ENCODE data around the gene GABRP. TPM values are rescaled to one million over a fixed set of nuclear protein-coding genes. Genes with fewer than 3 reads are reported as not detected.
"Not testable (repeated sequence)": the region's sequence is repeated elsewhere in the genome, so short reads cannot be mapped to it uniquely, and the experiment has no call there.

GABRP gene
- total and polyA plus RNA-seq, 10 donors: 0.03 to 0.20 TPM; not detected in 8

- no peak for DNase-seq
- Histone ChIP-seq H3K4me1 (no peaks in the 10 kb centered on the region), H3K36me3 (no peaks in the 10 kb centered on the region), H3K4me3 (no peak overlapping the region), H3K27me3 (replicated peaks in 1 of 7) (peaks cover 0 to 27% (median 0%) of the 10 kb centered on the region in 7 donors), H3K27ac (no peak overlapping the region), H3K9me3 (peaks cover 0 to 8% (median 0%) of the 10 kb centered on the region in 8 donors)
- no peak for TF ChIP-seq CTCF (IDR thresholded peaks at IDR 0.05 in 8 of 11, conservative IDR thresholded peaks at IDR 0.05 in 3 of 11)
- no peak for TF ChIP-seq POLR2A (IDR thresholded peaks at IDR 0.05)
- no peak for TF ChIP-seq POLR2AphosphoS5 (IDR thresholded peaks at IDR 0.05)
- intact Hi-C loops (cut with DNase I; ENCODE audit: low total_unique reads): no loop called here
- WGBS, 5 donors: 76 to 84% (median 83%) methylated on average over 2 of the region's 2 CpGs
These were observed 42.6 kb downstream of the GABRP start for GRCh38 chr5:170826117-170826516.

- H3K27me3 ChIP-seq (replicated peaks in 1 of 7): peaks cover 0 to 21% (median 0%) of the 10 kb centered on the region in 7 donors
- 75 to 85% (median 80%) methylated on average over 7 of the region's 7 CpGs for WGBS, 5 donors
- intact Hi-C loops (cut with DNase I; ENCODE audit: low total_unique reads): no loop called here
These were observed 48.7 kb downstream of the GABRP start for GRCh38 chr5:170832241-170832640.

GRCh38 chr5:170833981-170834380, 50.5 kb downstream of the GABRP start:
- H3K9me3 ChIP-seq; intact Hi-C loops (cut with DNase I; ENCODE audit: low total_unique reads); H3K27ac ChIP-seq; H3K4me3 ChIP-seq; H3K36me3 ChIP-seq; DNase-seq; H3K4me1 ChIP-seq: not testable (repeated sequence)
- H3K27me3 ChIP-seq (replicated peaks in 1 of 7): peaks cover 0 to 17% (median 0%) of the 10 kb centered on the region in 7 donors
- WGBS, 5 donors: 90 to 94% (median 92%) methylated on average over 2 of the region's 2 CpGs

More at GRCh38 chr5:170832241-170832640, 48.7 kb downstream of the GABRP start:
- no peaks in the 10 kb centered on the region for H3K4me1 ChIP-seq
- no peaks in the 10 kb centered on the region for H3K9me3 ChIP-seq
- H3K4me3 ChIP-seq: no peak overlapping the region
- DNase-seq: no peak
- H3K36me3 ChIP-seq: no peaks in the 10 kb centered on the region
- TF ChIP-seq CTCF (IDR thresholded peaks at IDR 0.05 in 8 of 11, conservative IDR thresholded peaks at IDR 0.05 in 3 of 11) (no peak), POLR2AphosphoS5 (IDR thresholded peaks at IDR 0.05) (no peak)
- no peak overlapping the region for H3K27ac ChIP-seq

GRCh38 chr5:170836226-170836625, 52.7 kb downstream of the GABRP start:
- no peaks in the 10 kb centered on the region for H3K27me3 ChIP-seq (replicated peaks in 1 of 7)
- no peak overlapping the region for H3K4me3 ChIP-seq
- TF ChIP-seq POLR2A (IDR thresholded peaks at IDR 0.05): no peak
- no peak for TF ChIP-seq CTCF (IDR thresholded peaks at IDR 0.05 in 8 of 11, conservative IDR thresholded peaks at IDR 0.05 in 3 of 11)
- no peak for TF ChIP-seq POLR2AphosphoS5 (IDR thresholded peaks at IDR 0.05)
- no peaks in the 10 kb centered on the region for H3K9me3 ChIP-seq
- no peak overlapping the region for H3K27ac ChIP-seq
- intact Hi-C loops (cut with DNase I; ENCODE audit: low total_unique reads): no loop called here
- no peaks in the 10 kb centered on the region for H3K36me3 ChIP-seq
- DNase-seq: no peak
- WGBS, 5 donors: 73 to 77% (median 74%) methylated on average over 4 of the region's 4 CpGs
- H3K4me1 ChIP-seq: no peaks in the 10 kb centered on the region

GRCh38 chr5:170843870-170844269, 60.3 kb downstream of the GABRP start:
- 69 to 93% (median 83%) methylated on average over 2 of the region's 2 CpGs for WGBS, 5 donors
- no peak for DNase-seq
- Histone ChIP-seq H3K4me1 (no peaks in the 10 kb centered on the region), H3K36me3 (no peaks in the 10 kb centered on the region), H3K9me3 (no peaks in the 10 kb centered on the region), H3K4me3 (no peak overlapping the region), H3K27me3 (replicated peaks in 1 of 7) (peaks cover 0 to 8% (median 0%) of the 10 kb centered on the region in 7 donors), H3K27ac (no peak overlapping the region)
- TF ChIP-seq POLR2A (IDR thresholded peaks at IDR 0.05) (no peak), POLR2AphosphoS5 (IDR thresholded peaks at IDR 0.05) (no peak), CTCF (IDR thresholded peaks at IDR 0.05 in 8 of 11, conservative IDR thresholded peaks at IDR 0.05 in 3 of 11) (no peak)
- intact Hi-C loops (cut with DNase I; ENCODE audit: low total_unique reads): no loop called here

Measured in spleen (tissue), 11 donors.